Esophagus muscularis mucosa (tissue), 4 donors: ENCODE data around the gene CCDC50.

ENCODE experiments used
- EP300 ChIP-seq: sonication (generic); formaldehyde crosslinking; IDR thresholded peaks from one replicate; pipeline ENCODE4 v1.6.1; 2017; ENCODE audit warnings: antibody characterized with exemption
- POLR2A ChIP-seq: fragments of 450-650 bp; IDR thresholded peaks from one replicate; pipeline ENCODE4 v1.6.1; 2017; ENCODE audit warnings: antibody characterized with exemption, moderate library complexity, mild to moderate bottlenecking, low read depth
- POLR2AphosphoS5 ChIP-seq, 2 donors: sonication (generic); formaldehyde crosslinking; IDR thresholded peaks; one replicate each; pipeline ENCODE4 v1.6.1; 2017; ENCODE audit warnings: antibody characterized with exemption in 2 of 2
- TF ChIP-seq, protein P1 (sequence below), 3 experiments: fragments of 200-600 bp in 2 of 3; fragments of 450-650 bp in 1 of 3; sonication (generic) in 2 of 3; IDR thresholded peaks; one replicate each; pipeline ENCODE4 v1.5.1; 2017 to 2019; ENCODE audit warnings: antibody characterized with exemption in 3 of 3, mild to moderate bottlenecking in 2 of 3, moderate library complexity in 1 of 3

DNA sequence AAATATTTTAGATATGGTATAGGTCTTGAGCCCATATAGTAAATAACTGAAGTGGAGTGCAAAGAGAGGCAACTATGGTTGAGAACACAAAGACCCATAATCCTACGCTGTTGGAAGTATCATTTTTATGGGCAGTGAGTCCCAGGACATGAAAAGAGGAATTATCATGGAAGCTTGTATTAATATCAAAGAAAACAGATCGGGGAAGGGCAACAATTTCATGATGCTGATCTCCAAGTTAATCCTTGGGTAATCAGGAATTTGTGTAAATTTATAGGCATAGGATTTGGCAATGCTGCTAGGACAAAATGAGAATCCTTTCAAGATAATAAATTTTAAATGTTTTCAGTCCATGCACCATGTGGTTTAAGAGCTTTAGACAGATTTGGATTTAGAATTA, 91.6 kb downstream of the CCDC50 start:
- TF ChIP-seq, protein P1, sequence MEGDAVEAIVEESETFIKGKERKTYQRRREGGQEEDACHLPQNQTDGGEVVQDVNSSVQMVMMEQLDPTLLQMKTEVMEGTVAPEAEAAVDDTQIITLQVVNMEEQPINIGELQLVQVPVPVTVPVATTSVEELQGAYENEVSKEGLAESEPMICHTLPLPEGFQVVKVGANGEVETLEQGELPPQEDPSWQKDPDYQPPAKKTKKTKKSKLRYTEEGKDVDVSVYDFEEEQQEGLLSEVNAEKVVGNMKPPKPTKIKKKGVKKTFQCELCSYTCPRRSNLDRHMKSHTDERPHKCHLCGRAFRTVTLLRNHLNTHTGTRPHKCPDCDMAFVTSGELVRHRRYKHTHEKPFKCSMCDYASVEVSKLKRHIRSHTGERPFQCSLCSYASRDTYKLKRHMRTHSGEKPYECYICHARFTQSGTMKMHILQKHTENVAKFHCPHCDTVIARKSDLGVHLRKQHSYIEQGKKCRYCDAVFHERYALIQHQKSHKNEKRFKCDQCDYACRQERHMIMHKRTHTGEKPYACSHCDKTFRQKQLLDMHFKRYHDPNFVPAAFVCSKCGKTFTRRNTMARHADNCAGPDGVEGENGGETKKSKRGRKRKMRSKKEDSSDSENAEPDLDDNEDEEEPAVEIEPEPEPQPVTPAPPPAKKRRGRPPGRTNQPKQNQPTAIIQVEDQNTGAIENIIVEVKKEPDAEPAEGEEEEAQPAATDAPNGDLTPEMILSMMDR (IDR thresholded peaks at IDR 0.05): no peak
- TF ChIP-seq POLR2A: no peak
- TF ChIP-seq EP300: no peak
- TF ChIP-seq POLR2AphosphoS5 (IDR thresholded peaks at IDR 0.05): no peak
